ENCODE data around the gene RFC1.

Gene RFC1

GRCh38 chr4:39308611-39309010 lies 57.6 kb downstream of the RFC1 start:
- Histone ChIP-seq H3K4me3 (IDR thresholded peaks at IDR 0.05; ENCODE audit: insufficient read depth, low read depth, low read length) (no peak overlapping the region), H3K4me2 (no peak overlapping the region), H4K20me1 (ENCODE audit: insufficient read depth) (no peaks in the 10 kb centered on the region), H3K79me2 (ENCODE audit: insufficient read depth, low read depth) (no peaks in the 10 kb centered on the region), H3K4me1 (ENCODE audit: low read depth, poor library complexity, severe bottlenecking) (no peaks in the 10 kb centered on the region), H2AFZ (ENCODE audit: low read depth) (no peak overlapping the region), H3K27me3 (ENCODE audit: insufficient read depth, low read depth) (no peaks in the 10 kb centered on the region), H3K9ac (no peak overlapping the region), H3K36me3 (ENCODE audit: insufficient read depth) (no peaks in the 10 kb centered on the region), H3K27ac (no peak overlapping the region)
- no peak for TF ChIP-seq CTCF (conservative IDR thresholded peaks at IDR 0.05; ENCODE audit: low read depth, low read length)

- Histone ChIP-seq H3K4me1 (ENCODE audit: low read depth, poor library complexity, severe bottlenecking) (peaks cover 11% of the 10 kb centered on the region), H3K4me3 (IDR thresholded peaks at IDR 0.05; ENCODE audit: insufficient read depth, low read depth, low read length) (no peak overlapping the region), H3K79me2 (ENCODE audit: insufficient read depth, low read depth) (no peaks in the 10 kb centered on the region), H4K20me1 (ENCODE audit: insufficient read depth) (no peaks in the 10 kb centered on the region), H3K9ac (no peak overlapping the region), H3K36me3 (ENCODE audit: insufficient read depth) (no peaks in the 10 kb centered on the region), H3K27me3 (ENCODE audit: insufficient read depth, low read depth) (no peaks in the 10 kb centered on the region), H2AFZ (ENCODE audit: low read depth) (no peak overlapping the region), H3K27ac (no peak overlapping the region), H3K4me2 (no peak overlapping the region)
- TF ChIP-seq CTCF (conservative IDR thresholded peaks at IDR 0.05; ENCODE audit: low read depth, low read length) = no peak
These were observed 60.1 kb downstream of the RFC1 start for GRCh38 chr4:39305912-39306677.

- Histone ChIP-seq H3K27ac (no peak overlapping the region), H3K27me3 (ENCODE audit: insufficient read depth, low read depth) (no peaks in the 10 kb centered on the region), H4K20me1 (ENCODE audit: insufficient read depth) (no peaks in the 10 kb centered on the region), H3K4me1 (ENCODE audit: low read depth, poor library complexity, severe bottlenecking) (peaks cover 14% of the 10 kb centered on the region), H3K4me3 (IDR thresholded peaks at IDR 0.05; ENCODE audit: insufficient read depth, low read depth, low read length) (no peak overlapping the region), H2AFZ (ENCODE audit: low read depth) (no peak overlapping the region), H3K4me2 (no peak overlapping the region), H3K9ac (no peak overlapping the region), H3K79me2 (ENCODE audit: insufficient read depth, low read depth) (no peaks in the 10 kb centered on the region), H3K36me3 (ENCODE audit: insufficient read depth) (no peaks in the 10 kb centered on the region)
- no peak for TF ChIP-seq CTCF (conservative IDR thresholded peaks at IDR 0.05; ENCODE audit: low read depth, low read length)
These were observed 61.5 kb downstream of the RFC1 start for GRCh38 chr4:39304651-39305050.

- no peaks in the 10 kb centered on the region for H4K20me1 ChIP-seq (ENCODE audit: insufficient read depth)
- H3K27me3 ChIP-seq (ENCODE audit: insufficient read depth, low read depth) = no peaks in the 10 kb centered on the region
- H3K4me2 ChIP-seq = no peak overlapping the region
- H3K4me3 ChIP-seq (IDR thresholded peaks at IDR 0.05; ENCODE audit: insufficient read depth, low read depth, low read length) = no peak overlapping the region
- peaks cover 14% of the 10 kb centered on the region for H3K4me1 ChIP-seq (ENCODE audit: low read depth, poor library complexity, severe bottlenecking)
- no peak for TF ChIP-seq CTCF (conservative IDR thresholded peaks at IDR 0.05; ENCODE audit: low read depth, low read length)
- H3K9ac ChIP-seq = no peak overlapping the region
- no peak overlapping the region for H3K27ac ChIP-seq
- H3K36me3 ChIP-seq (ENCODE audit: insufficient read depth) = no peaks in the 10 kb centered on the region
- no peaks in the 10 kb centered on the region for H3K79me2 ChIP-seq (ENCODE audit: insufficient read depth, low read depth)
- no peak overlapping the region for H2AFZ ChIP-seq (ENCODE audit: low read depth)
These were observed 62.3 kb downstream of the RFC1 start for GRCh38 chr4:39303871-39304270.
